GM12892 (cell line): ENCODE measurements around the gene ERCC1.

Experiments
- POLR2A ChIP-seq: IDR thresholded peaks from 2 replicates; pipeline ENCODE4 v1.6.1; 2011; ENCODE audit warnings: low read depth, low read length, control low read depth
- POLR2AphosphoS5 ChIP-seq: IDR thresholded peaks from 2 replicates; pipeline ENCODE4 v1.6.1; 2011; ENCODE audit warnings: low read depth, low read length, control low read depth
- TAF1 ChIP-seq: IDR thresholded peaks from 2 replicates; pipeline ENCODE4 v1.6.1; 2011; ENCODE audit warnings: low read depth, mild to moderate bottlenecking, control low read depth, low read length, borderline replicate concordance

DNA sequence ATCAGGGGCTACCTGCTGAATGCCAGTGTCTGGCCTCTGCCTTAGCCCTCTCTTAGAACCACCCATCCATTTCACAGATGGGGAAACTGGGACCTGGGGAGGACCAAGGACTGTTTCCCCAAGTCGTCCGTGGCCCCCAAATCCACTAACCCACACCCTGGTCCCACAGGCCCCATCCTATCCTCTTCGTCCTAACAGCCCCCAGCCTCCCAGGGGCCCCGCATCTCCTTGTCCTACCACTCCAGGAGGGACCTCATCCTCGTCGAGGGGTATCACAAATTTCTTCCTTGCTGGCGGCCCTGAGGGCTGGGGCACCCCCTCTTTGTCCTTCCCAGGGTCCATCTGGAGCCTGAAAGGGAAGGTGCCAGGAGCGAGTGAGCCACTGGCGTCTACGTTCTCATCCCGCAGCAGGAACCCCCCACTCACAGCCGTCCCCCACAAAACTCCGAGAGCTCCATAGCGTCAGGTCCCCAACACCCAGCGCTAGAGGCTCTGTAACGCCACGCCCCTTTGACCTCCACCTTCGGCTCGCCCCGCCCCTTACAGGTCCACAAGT, 606 bp downstream of the ERCC1 start:
- TF ChIP-seq POLR2A (no peak), POLR2AphosphoS5 (no peak), TAF1 (no peak)
